ES-I3 (cell line): ENCODE data around the gene POU5F2.

Experiments used
- H3K36me3 ChIP-seq: 2 replicates; pipeline ENCODE4 v1.6.1; 2013; ENCODE audit warnings: mild to moderate bottlenecking, low read length, control low read depth, moderate library complexity; ENCODE audit not compliant: insufficient read depth
- H3K4me1 ChIP-seq: 2 replicates; pipeline ENCODE4 v1.6.1; 2013; ENCODE audit warnings: mild to moderate bottlenecking, control low read depth, low read length; ENCODE audit not compliant: insufficient read depth
- H3K9ac ChIP-seq: 2 replicates; pipeline ENCODE4 v1.6.1; 2013; ENCODE audit warnings: low read depth, mild to moderate bottlenecking, low read length, moderate library complexity
- H3K9me3 ChIP-seq: 2 replicates; pipeline ENCODE4 v1.6.1; 2013; ENCODE audit warnings: mild to moderate bottlenecking, low read length, moderate library complexity; ENCODE audit not compliant: control insufficient read depth, insufficient read depth

POU5F2 gene

DNA sequence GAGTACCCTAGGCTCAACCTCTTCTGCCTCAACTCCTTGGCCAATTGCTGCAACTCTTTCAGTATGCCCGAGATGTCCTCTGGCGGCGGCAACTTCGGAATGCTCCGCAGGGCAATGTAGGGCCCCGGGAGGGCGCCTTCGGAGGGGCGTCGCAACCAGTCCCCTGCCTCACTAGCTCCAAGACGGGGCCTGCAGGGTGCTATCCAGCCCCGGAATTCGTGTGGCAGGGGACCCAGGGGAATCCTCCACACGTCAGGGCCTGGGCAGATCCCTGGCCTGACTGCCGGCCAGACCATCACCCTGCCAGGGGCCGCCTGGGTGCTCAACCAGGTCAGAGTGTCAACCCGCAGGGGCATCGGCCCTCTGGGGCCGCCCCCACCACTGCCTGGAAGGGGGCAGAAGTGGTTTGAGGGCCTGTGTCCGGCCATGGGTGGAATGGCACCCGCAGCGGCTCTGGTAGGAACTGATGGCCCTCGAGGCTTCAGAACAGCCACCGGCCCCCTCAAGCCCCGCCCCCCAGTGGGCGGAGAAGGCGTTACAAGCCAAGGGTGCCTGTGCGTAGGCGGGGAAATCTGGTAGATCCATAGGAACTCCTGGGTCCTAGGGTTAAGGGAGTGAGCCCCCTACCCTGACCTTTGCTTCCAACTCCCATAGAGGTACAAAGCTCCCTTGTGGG is at the start of gene POU5F2:
Gene POU5F2 (minus strand): TSS at position 465 of the 676 bp plus-strand sequence. CDS start 37 bp downstream, at position 428.
- no peaks in the 10 kb centered on the region for H3K36me3 ChIP-seq
- no peaks in the 10 kb centered on the region for H3K4me1 ChIP-seq
- H3K9me3 ChIP-seq, result no peaks in the 10 kb centered on the region
- H3K9ac ChIP-seq, result no peak within 1 kb of the TSS

DNA sequence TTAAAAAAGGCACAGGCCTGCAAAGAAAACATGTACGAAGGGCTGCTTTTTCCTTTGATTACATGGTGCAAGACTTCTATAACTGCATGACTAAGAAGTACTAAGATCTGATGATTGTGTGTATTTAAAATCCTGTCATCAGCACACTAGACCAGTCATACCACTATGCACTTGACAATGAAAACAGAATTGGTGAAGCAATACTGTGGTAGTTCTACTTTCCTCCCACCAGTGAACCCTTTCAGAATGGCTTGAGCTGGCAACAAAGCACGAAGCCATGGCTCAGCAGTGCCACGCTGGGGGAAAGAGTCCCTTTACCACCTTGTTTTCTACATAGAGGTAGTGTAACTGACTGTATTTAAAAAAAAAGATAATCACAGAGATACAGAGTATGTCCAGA is 49.0 kb upstream of the POU5F2 start:
- H3K9ac ChIP-seq, result no peak overlapping the region
- H3K9me3 ChIP-seq, result no peaks in the 10 kb centered on the region
- H3K36me3 ChIP-seq, result no peaks in the 10 kb centered on the region
- no peaks in the 10 kb centered on the region for H3K4me1 ChIP-seq

GRCh38 chr5:93789173-93790067 is 48.0 kb upstream of the POU5F2 start:
- Histone ChIP-seq H3K36me3 (no peaks in the 10 kb centered on the region), H3K4me1 (no peaks in the 10 kb centered on the region), H3K9me3 (no peaks in the 10 kb centered on the region), H3K9ac (no peak overlapping the region)

DNA sequence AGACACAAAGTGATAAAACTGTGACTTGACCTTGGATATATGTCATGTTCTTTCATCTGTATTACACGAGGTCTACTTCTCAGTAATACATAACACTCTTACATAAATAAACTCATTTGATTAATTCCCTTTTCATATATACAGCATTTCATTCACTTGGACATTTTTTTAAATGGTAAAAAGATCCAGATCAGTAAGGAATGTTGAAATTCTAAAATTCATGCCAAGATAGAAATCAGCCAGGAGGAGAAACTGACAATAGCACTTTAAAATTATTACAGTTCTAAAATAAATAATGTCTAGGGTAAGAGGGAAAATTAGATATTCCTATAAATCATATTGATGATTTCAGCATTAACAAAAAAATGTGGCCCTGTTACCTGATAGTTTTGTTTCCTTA is 46.2 kb upstream of the POU5F2 start:
- no peak overlapping the region for H3K9ac ChIP-seq
- no peaks in the 10 kb centered on the region for H3K9me3 ChIP-seq
- H3K36me3 ChIP-seq, result no peaks in the 10 kb centered on the region
- H3K4me1 ChIP-seq, result no peaks in the 10 kb centered on the region

DNA sequence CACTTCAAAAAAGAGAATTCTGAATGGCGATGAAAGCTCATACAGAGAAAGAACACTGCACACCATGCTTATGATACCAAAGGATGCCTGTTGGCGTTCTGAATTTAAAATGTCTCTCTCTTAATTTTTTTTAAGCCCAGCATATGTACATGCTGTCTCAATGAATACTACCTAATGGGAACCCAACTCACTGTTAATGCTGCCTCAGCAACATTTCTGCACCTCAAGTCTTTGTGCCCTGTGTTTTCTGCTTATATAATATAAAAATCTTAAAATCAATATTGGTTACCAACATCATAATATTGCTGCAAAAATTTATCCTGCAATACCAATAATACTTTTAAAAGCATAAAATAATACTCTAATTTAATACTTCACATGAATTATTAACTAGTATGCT is 44.1 kb upstream of the POU5F2 start:
- Histone ChIP-seq H3K4me1 (no peaks in the 10 kb centered on the region), H3K36me3 (no peaks in the 10 kb centered on the region), H3K9me3 (no peaks in the 10 kb centered on the region), H3K9ac (no peak overlapping the region)

DNA sequence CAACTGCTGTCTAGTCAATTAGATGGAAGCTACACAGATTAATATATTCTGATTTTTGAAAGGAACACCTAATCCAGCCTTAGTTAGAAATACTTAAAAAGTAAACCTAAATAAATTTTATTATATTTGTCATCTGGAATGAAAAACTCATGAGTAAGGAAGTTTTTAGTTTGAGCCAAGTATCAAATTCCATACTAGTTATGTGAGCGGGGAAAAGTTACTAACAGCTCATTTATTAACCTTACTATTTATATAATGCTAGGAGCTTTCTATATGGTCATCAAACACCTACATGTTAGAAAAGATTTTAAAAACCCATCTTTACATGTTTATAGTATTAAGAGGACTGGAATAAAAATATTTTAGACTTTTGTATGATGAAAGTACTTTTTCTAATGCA is 41.6 kb upstream of the POU5F2 start:
- Histone ChIP-seq H3K36me3 (no peaks in the 10 kb centered on the region), H3K4me1 (no peaks in the 10 kb centered on the region)

GRCh38 chr5:93777620-93778019 is 36.2 kb upstream of the POU5F2 start:
- Histone ChIP-seq H3K9me3 (no peaks in the 10 kb centered on the region), H3K4me1 (no peaks in the 10 kb centered on the region), H3K9ac (no peak overlapping the region), H3K36me3 (no peaks in the 10 kb centered on the region)

More for the DNA sequence above, 41.6 kb upstream of the POU5F2 start:
- no peaks in the 10 kb centered on the region for H3K9me3 ChIP-seq
- H3K9ac ChIP-seq, result no peak overlapping the region

- no peaks in the 10 kb centered on the region for H3K4me1 ChIP-seq
- H3K36me3 ChIP-seq, result no peaks in the 10 kb centered on the region
- H3K9me3 ChIP-seq, result peaks cover 6% of the 10 kb centered on the region; the same call in 1 of the 2 replicates
- H3K9ac ChIP-seq, result no peak overlapping the region
These were observed 15.0 kb upstream of the POU5F2 start for GRCh38 chr5:93756372-93756771.

DNA sequence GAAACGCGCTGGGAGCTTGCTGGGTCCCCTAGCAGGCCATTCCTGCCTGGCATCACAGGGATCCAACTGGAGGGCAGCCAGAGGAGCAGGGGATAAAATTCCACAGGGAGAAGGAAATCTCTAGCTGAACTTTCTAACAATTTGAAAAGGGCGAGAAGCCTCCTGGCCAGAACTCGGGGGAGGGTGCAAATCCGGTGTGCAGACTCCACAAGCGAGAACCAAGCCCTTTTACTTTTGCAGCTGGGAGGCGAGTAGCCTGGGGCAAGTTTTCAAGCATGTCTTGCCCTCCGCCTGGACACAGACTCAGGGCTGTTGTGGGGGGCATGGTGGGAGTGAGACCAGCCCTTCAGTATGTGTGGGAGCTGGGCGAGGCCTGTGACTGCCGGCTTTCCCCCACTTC is 14.3 kb upstream of the POU5F2 start:
- Histone ChIP-seq H3K9ac (no peak overlapping the region), H3K9me3 (peaks cover 6% of the 10 kb centered on the region; the same call in 1 of the 2 replicates), H3K36me3 (no peaks in the 10 kb centered on the region), H3K4me1 (no peaks in the 10 kb centered on the region)

- Histone ChIP-seq H3K9me3 (no peaks in the 10 kb centered on the region), H3K4me1 (peaks cover 7% of the 10 kb centered on the region), H3K9ac (no peak overlapping the region), H3K36me3 (no peaks in the 10 kb centered on the region)
These were observed 7.5 kb upstream of the POU5F2 start for GRCh38 chr5:93748875-93749397.

DNA sequence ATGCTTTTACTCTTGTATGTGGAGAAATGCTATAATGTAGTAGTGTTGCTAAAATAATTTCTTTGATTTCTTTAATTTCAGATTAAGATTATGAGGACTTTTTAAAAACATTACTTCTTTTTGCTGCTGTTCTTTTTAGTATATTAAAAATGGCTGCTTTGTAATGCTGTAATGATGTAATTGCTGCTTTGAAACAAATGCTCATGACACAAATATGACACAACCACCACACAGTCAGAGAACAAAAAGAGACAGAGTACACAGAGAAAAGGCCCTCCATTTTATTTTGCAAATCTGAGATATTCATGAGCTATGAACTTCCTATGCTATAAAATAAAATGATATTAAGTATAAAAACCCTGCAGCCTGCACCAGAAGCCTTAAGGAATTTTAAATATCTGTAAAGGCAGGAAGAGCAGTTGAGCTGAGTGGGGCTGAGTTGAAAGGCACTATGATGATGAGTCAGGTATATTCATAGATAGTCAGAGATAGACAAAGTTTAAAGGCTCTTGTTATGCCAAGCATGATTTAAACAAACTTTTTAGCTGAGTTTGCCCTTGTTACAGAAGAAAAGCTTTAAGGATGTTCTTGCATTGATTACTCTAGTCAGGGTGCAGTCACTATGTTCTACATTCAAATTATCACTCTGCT is 5.1 kb upstream of the POU5F2 start:
- no peak overlapping the region for H3K9ac ChIP-seq
- H3K36me3 ChIP-seq, result no peaks in the 10 kb centered on the region
- no peaks in the 10 kb centered on the region for H3K9me3 ChIP-seq
- peaks cover 7% of the 10 kb centered on the region for H3K4me1 ChIP-seq

DNA sequence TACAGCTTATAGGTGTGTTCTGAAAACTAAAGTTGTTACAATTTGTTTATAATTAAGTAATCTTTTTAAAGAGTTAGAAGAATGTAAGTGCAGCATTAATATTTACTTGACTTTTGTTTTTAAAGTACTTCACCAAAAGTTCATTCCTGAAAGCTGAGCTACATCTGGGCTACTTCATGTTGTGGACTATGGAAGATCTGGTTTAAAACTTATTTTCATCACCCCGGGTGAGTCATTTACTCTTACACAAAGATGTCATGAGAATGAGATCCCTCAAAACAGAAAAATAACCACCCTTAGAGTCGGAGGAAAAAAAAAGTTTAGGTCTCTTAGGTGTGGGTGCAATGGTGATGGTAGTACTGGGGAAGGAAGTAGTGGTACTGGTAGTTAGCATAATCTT is 5.1 kb downstream of the POU5F2 start:
- Histone ChIP-seq H3K36me3 (no peaks in the 10 kb centered on the region), H3K9me3 (no peaks in the 10 kb centered on the region), H3K9ac (no peak overlapping the region), H3K4me1 (no peaks in the 10 kb centered on the region)

- no peaks in the 10 kb centered on the region for H3K9me3 ChIP-seq
- H3K9ac ChIP-seq, result no peak overlapping the region
- H3K36me3 ChIP-seq, result no peaks in the 10 kb centered on the region
- no peaks in the 10 kb centered on the region for H3K4me1 ChIP-seq
These were observed 6.0 kb downstream of the POU5F2 start for GRCh38 chr5:93735378-93735777.

DNA sequence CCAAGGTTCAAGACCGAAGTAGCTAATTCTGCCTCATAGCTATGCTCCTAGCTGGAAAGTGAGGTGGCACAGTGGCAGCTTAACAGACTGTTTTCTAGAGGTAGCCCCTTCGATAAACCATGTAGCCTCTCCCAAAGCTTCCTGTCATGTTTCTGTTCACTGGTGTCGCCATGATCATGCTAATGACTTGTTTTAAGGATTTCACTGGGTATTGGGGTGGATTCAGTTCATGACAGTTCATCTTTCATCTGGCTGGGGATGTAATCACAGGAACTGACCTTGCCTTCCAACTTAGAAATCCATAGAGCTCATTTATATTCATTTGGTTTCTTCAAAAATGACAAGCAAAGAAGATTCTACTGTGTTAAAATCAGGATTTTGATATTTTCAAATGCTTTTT is 9.4 kb downstream of the POU5F2 start:
- H3K4me1 ChIP-seq, result no peaks in the 10 kb centered on the region
- H3K9me3 ChIP-seq, result no peaks in the 10 kb centered on the region
- H3K9ac ChIP-seq, result no peak overlapping the region
- H3K36me3 ChIP-seq, result no peaks in the 10 kb centered on the region
